ENCODE measurements around the gene MEF2B. TPM values are rescaled to one million over a fixed set of nuclear protein-coding genes. Genes with fewer than 3 reads are reported as not detected.
"Not testable (repeated sequence)": the region's sequence is repeated elsewhere in the genome, so short reads cannot be mapped to it uniquely, and the experiment has no call there.

MEF2B gene
- polyA plus RNA-seq, 1 experiment, result 0.38 TPM

GRCh38 chr19:19103167-19103566 is 66.9 kb downstream of the MEF2B start:
- Histone ChIP-seq H3K27ac (ENCODE audit: low read depth, low read length) (no peak overlapping the region), H3K4me3 (ENCODE audit: low read depth, low read length) (no peak overlapping the region), H3K27me3 (ENCODE audit: control insufficient read depth, insufficient read depth, low read length) (no peaks in the 10 kb centered on the region), H3K9me3 (ENCODE audit: control insufficient read depth, insufficient read depth, low read length) (no peaks in the 10 kb centered on the region; the same call in 1 of the 2 replicates)
- no peak for DNase-seq (ENCODE audit: low read depth, low spot score)
- POLR2A ChIA-PET, result no interaction called here
- TF ChIP-seq CTCF (IDR thresholded peaks at IDR 0.05; ENCODE audit: low read depth, low read length), result no peak
- CTCF ChIA-PET, result no interaction called here

- DNase-seq (ENCODE audit: low read depth, low spot score); H3K27me3 ChIP-seq (ENCODE audit: control insufficient read depth, insufficient read depth, low read length); H3K4me3 ChIP-seq (ENCODE audit: low read depth, low read length); CTCF ChIA-PET; POLR2A ChIA-PET; H3K27ac ChIP-seq (ENCODE audit: low read depth, low read length); H3K9me3 ChIP-seq (ENCODE audit: control insufficient read depth, insufficient read depth, low read length): not testable (repeated sequence)
Observed at GRCh38 chr19:19102566-19102965, 67.5 kb downstream of the MEF2B start.

- ChIA-PET POLR2A (interaction anchor here (0.7 kb wide), 1 partner anchor 69 kb away, joined by 4 read pairs; no protein-coding TSS in a partner anchor), CTCF (no interaction called here)
- Histone ChIP-seq H3K4me3 (ENCODE audit: low read depth, low read length) (no peak overlapping the region), H3K27ac (ENCODE audit: low read depth, low read length) (no peak overlapping the region), H3K9me3 (ENCODE audit: control insufficient read depth, insufficient read depth, low read length) (no peaks in the 10 kb centered on the region; the same call in 1 of the 2 replicates), H3K27me3 (ENCODE audit: control insufficient read depth, insufficient read depth, low read length) (no peaks in the 10 kb centered on the region)
- TF ChIP-seq CTCF (IDR thresholded peaks at IDR 0.05; ENCODE audit: low read depth, low read length), result no peak
- DNase-seq (ENCODE audit: low read depth, low spot score), result no peak
Observed at GRCh38 chr19:19101540-19101939, 68.5 kb downstream of the MEF2B start.

GRCh38 chr19:19098703-19099632 is 71.1 kb downstream of the MEF2B start:
- Histone ChIP-seq H3K27me3 (ENCODE audit: control insufficient read depth, insufficient read depth, low read length) (no peaks in the 10 kb centered on the region), H3K4me3 (ENCODE audit: low read depth, low read length) (no peak overlapping the region), H3K27ac (ENCODE audit: low read depth, low read length) (no peak overlapping the region), H3K9me3 (ENCODE audit: control insufficient read depth, insufficient read depth, low read length) (no peaks in the 10 kb centered on the region; the same call in 1 of the 2 replicates)
- ChIA-PET CTCF (no interaction called here), POLR2A (no interaction called here)
- DNase-seq (ENCODE audit: low read depth, low spot score), result no peak
- no peak for TF ChIP-seq CTCF (IDR thresholded peaks at IDR 0.05; ENCODE audit: low read depth, low read length)

GRCh38 chr19:19098084-19098702 is 71.9 kb downstream of the MEF2B start:
- CTCF ChIA-PET, result no interaction called here
- no peak for DNase-seq (ENCODE audit: low read depth, low spot score)
- Histone ChIP-seq H3K27ac (ENCODE audit: low read depth, low read length) (no peak overlapping the region), H3K9me3 (ENCODE audit: control insufficient read depth, insufficient read depth, low read length) (no peaks in the 10 kb centered on the region; the same call in 1 of the 2 replicates), H3K27me3 (ENCODE audit: control insufficient read depth, insufficient read depth, low read length) (no peaks in the 10 kb centered on the region), H3K4me3 (ENCODE audit: low read depth, low read length) (no peak overlapping the region)
- POLR2A ChIA-PET, result no interaction called here
- no peak for TF ChIP-seq CTCF (IDR thresholded peaks at IDR 0.05; ENCODE audit: low read depth, low read length)
